Urothelium cell line (cell line): ENCODE measurements around the gene IL36B.
A peak's percentile ranks its signal among the peaks of the same experiment; 100 is the strongest.
"Not testable (repeated sequence)": the region's sequence is repeated elsewhere in the genome, so short reads cannot be mapped to it uniquely, and the experiment has no call there.

Experiments
- DNase-seq: peaks from one replicate; pipeline ENCODE4 v3.0.0; 2011; ENCODE audit warnings: low spot score, mixed read lengths
- FAIRE-seq: peaks from 2 replicates; lab custom pipeline; 2011; peaks lifted over from hg19 to GRCh38; lab: Jason Lieb, UNC

IL36B gene

GRCh38 chr2:113052396-113052917 is at the start of gene IL36B:
IL36B (minus strand) TSS chr2:113052867.
- FAIRE-seq (no peak), DNase-seq (no peak)

DNA sequence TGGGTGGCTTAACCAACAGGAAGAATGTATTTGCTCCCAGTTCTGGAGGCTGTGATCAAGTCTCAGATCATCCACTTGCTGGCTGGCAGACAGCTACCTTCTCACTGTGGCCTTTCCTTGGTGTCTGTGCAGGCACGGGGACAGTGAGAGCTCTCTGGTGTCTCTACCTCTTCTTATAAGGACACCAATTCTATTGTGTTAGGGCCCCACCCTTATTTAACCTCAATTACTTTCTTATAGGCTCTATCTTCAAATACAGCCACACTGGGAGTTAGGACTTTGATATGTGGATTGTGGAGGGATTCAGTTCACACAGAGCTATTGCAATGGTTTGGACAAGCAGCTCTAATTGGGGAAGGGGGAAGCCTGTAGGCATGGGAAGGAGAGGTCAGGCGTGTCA is 49.5 kb upstream of the IL36B start:
- FAIRE-seq = no peak
- DNase-seq = no peak

DNA sequence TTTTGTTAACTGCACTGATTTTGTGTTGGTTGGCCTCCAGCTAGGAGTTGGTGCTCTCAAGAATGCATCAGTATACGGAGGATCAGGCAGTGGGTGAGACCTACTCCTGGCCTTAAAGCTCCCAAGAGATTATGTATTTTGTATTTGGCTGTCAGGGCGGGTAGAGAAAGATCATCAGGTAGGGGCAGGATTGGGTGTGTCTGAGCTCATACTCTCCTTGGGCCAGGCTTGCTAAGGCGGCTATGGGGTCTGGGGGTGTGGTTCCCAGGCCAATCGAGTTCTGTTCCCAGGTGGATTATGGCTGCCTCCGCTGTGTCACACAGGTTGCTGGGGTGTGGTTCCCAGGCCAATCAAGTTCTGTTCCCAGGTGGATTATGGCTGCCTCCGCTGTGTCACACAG is 45.9 kb upstream of the IL36B start:
- FAIRE-seq = no peak

DNA sequence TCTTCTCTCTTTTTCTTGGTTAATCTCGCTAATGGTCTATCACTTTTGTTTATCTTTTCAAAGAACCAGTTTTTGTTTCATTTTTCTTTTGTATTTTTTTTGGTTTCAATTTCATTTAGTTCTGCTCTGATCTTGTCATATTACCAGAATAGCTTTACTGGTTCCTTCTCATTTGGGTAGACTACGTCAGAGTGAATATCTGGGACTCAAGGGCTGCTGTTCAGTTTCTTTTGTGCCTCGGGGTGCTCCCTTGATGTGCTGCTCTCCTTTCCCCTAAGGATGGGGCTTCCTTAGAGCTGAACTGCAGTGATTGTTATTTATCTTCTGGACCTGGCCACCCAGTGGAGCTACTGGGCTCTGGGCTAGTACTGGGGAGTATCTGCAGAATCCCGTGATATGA is 45.4 kb upstream of the IL36B start:
- FAIRE-seq (no peak), DNase-seq (no peak)

More for the DNA sequence above, 45.9 kb upstream of the IL36B start:
- DNase-seq = no peak

DNA sequence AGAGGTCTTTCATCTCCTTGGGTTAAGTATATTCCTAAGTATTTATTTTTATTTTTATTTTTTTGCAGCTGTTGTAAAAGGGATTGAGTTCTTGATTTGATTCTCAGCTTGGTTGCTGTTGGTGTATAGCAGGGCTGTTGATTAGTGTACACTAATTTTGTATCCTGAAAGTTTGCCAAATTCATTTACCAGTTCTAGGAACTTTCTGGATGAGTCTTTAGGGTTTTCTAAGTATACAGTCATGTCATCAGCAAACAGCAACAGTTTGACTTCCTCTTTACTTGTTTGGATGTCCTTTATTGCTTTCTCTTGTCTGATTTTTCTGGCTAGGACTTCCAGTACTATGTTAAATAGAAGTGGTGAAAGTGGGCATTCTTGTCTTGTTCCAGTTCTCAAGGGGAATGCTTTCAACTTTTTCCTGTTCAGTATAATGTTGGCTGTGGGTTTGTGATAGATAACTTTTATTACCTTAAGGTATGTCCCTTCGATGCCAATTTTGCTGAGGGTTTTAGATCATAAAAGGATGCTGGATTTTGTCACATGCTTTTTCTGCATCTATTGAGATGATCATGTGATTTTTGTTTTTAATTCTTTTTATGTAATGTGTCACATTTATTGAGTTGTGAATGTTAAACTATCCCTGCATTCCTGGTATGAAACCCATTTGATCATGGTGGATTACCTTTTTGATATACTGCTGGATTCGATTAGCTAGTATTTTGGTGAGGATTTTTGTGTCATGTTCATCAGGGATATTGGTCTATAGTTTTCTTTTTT is 44.4 kb upstream of the IL36B start:
- not testable (repeated sequence) for FAIRE-seq

GRCh38 chr2:113096306-113096705 is 43.6 kb upstream of the IL36B start:
- FAIRE-seq, DNase-seq: not testable (repeated sequence)

More for the DNA sequence above, 44.4 kb upstream of the IL36B start:
- not testable (repeated sequence) for DNase-seq

- DNase-seq (no peak), FAIRE-seq (no peak)
Observed at GRCh38 chr2:113093613-113093977, 40.9 kb upstream of the IL36B start.

DNA sequence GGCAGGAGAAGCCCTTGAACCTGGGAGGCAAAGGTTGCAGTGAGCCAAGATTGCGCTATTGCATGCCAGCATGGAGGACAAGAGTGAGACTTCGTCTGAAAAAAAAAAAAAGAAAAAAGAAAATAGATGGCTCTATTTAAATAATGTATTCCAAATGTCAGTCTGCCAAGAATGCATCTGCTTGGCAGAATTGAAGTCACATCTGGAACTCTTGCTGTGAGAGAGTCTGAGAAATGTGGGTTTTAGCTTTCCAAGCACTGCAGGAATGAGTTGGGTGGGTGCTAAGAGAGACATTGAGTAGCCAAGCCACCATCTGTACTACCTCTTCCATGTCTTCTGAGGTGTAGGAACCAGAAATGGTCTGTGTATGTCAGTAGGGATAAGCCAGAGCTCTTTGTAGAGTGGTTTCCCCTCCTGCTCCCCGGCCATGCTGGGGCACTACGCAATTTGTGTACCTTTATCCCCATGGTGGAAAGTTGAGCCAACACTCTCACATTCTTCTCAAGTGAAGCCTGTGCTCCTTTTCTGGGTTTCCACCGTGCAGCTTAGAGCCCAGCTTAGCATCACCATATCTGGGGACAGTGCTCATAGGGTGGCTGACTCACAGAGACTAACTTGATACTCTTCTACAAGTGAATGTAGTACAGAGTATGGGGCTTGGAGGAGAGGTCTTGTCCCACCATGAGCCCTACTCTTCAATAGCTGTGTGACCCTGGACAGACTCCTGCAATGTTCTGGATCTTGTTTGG is 40.4 kb upstream of the IL36B start:
- no peak for DNase-seq
- FAIRE-seq = no peak

DNA sequence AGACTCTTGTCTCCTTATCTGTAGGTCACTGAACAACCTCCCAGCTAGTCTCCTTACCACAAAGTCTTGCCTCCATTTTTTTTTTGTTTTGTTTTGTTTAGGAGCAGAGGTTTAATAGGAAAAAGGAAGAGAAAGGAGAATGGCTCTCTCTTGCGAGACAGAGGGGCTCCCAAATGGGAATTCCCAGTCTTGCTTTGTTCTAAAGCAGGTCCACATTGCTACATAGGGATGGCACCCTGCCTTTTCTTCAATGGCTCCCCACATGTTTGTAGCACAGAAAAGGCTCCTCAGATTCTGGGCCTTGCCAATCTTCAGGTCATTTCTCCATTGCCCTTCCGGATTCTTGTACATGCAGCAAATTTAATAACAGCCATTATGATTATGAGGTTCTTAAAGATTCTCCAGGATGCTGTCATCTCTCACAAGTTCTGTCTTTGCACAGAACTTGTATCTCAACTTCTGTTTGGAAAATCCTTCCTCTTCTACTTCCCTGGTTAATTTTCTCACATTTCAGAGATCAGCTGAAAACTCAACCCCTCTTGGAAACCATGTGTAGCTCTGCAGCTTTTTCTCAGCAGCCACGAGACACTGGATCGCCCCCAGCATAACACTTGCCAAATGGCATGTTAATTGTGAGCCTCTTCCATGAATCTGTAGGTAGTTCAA is 38.7 kb upstream of the IL36B start:
- DNase-seq = no peak
- no peak for FAIRE-seq

- FAIRE-seq (no peak), DNase-seq (no peak)
Observed at GRCh38 chr2:113089916-113090315, 37.2 kb upstream of the IL36B start.

DNA sequence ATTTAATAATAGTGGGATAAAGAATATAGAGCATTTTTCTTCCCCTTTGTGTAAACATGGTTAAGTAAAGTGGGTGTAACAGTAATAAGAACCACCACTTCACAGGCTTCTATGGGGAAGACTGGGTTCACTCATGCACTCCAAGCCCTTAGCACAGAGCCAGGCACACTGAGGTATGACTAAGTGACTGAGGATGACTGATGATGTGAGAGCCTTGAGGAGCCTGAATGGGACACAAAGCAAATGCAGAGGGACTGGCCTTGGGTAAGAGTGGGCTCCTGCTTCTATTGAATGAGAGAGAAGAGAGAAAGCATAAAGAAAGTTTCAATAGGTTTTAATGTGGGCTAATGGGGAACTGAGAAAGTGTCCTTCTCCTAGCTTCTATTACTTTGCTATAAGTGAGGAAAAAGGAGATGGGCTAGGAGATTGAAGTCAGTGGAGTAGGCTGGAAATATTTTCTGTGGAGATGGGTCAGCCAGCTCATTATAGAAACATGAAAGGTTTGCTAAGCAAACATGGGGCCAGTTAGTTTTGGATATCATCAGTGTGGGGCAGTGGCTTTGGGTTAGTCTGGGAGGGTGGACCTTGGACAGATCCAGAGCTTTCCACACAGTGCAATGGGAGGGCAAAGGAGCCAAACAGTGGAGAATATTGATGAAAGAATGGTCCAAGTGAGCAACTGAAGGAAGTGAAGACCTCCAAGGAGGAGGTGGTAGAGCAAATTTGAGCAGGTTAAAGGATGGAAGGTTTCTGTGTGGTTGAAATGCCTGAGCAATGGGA is 35.7 kb upstream of the IL36B start:
- no peak for DNase-seq
- FAIRE-seq = no peak

- no peak for DNase-seq
- FAIRE-seq = no peak
Observed at GRCh38 chr2:113085542-113085941, 32.9 kb upstream of the IL36B start.

GRCh38 chr2:113084249-113085000 is 31.8 kb upstream of the IL36B start:
- no peak for DNase-seq
- FAIRE-seq = no peak

DNA sequence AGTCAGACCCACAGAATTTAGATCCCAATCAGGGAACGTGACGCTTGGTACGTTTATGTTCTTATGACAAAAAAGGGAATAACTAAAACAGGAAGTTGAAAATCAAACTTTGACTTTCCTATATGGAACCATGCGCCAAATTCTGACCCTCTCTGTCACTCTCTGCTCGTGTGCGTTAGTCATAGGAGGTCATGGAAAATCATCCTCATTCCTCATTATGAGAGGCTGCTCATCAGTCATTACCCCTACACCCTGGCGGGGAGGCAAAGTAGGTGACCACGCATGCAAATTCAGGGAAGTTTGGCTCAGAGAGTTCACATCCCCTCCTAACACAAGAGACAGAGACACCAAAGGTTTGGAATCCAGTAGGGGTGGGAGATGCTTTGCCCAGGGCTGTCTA is 30.6 kb upstream of the IL36B start:
- FAIRE-seq = no peak
- DNase-seq = no peak

DNA sequence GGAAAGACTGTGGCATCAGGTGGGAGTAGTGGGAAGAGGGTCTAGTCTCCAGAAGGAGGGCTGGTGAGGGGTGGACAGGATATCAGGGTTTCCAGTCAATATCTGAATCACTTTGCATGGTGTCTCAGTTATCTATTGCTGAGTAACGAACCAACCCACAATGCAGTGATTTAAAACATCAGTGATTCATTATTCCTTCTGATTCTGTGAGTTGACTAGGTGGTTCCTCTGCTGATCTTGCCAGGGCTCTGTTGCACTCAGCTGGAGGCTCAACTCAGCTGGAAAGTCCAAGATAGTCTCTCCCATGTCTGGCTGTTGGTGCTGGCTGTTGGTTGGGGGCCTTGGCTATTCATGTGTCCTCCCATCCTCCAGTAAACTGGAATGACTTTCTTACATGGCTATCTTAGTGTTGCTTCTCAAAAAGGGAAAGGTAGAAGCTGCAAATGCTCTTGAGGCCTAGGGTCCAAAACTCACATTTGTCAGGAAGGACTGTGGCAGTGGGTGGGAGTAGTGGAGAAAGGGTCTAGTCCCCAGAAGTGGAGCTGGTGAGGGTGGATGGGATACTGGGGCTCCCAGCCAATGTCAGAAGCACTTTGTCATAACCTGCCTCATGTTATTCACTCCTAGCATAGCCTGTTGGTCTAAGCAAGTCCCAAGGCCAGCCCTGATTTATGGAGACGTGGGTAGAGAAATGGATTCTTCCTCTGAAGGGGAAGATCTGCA is 29.0 kb upstream of the IL36B start:
- no peak for DNase-seq
- FAIRE-seq = no peak

GRCh38 chr2:113080134-113080533 is 27.5 kb upstream of the IL36B start:
- DNase-seq = peak; percentile 73
- FAIRE-seq = no peak

- FAIRE-seq (peak; percentile 53), DNase-seq (peak; percentile 61)
Observed at GRCh38 chr2:113079131-113079530, 26.5 kb upstream of the IL36B start.

- FAIRE-seq = no peak
- DNase-seq = peak; percentile 49
Observed at GRCh38 chr2:113078350-113078839, 25.7 kb upstream of the IL36B start.

- FAIRE-seq (no peak), DNase-seq (peak; percentile 82)
Observed at GRCh38 chr2:113077921-113078320, 25.3 kb upstream of the IL36B start.
